NB4 (cell line): Measurements from ENCODE around the gene FHL5.

Source experiments
- MAX ChIP-seq: IDR thresholded peaks from 2 replicates; pipeline ENCODE4 v1.6.1; 2011; ENCODE audit warnings: low read depth, low read length
- POLR2A ChIP-seq: IDR thresholded peaks from 2 replicates; pipeline ENCODE4 v1.6.1; 2011; ENCODE audit warnings: mild to moderate bottlenecking; ENCODE audit not compliant: insufficient read length; ENCODE audit errors: extremely low read depth
- TF ChIP-seq, protein P1 (sequence below): IDR thresholded peaks from one replicate; pipeline ENCODE4 v1.5.1; 2012; ENCODE audit warnings: low read depth, low read length

GRCh38 chr6:96651816-96652215, 88.9 kb downstream of the FHL5 start:
- TF ChIP-seq, protein P1, sequence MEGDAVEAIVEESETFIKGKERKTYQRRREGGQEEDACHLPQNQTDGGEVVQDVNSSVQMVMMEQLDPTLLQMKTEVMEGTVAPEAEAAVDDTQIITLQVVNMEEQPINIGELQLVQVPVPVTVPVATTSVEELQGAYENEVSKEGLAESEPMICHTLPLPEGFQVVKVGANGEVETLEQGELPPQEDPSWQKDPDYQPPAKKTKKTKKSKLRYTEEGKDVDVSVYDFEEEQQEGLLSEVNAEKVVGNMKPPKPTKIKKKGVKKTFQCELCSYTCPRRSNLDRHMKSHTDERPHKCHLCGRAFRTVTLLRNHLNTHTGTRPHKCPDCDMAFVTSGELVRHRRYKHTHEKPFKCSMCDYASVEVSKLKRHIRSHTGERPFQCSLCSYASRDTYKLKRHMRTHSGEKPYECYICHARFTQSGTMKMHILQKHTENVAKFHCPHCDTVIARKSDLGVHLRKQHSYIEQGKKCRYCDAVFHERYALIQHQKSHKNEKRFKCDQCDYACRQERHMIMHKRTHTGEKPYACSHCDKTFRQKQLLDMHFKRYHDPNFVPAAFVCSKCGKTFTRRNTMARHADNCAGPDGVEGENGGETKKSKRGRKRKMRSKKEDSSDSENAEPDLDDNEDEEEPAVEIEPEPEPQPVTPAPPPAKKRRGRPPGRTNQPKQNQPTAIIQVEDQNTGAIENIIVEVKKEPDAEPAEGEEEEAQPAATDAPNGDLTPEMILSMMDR: no peak
- TF ChIP-seq POLR2A: no peak
- no peak for TF ChIP-seq MAX
